22Rv1 (cell line): Measurements from ENCODE around the gene RGS3.

ENCODE experiments used
- ZFX ChIP-seq: fragments of 450-650 bp; IDR thresholded peaks from 2 replicates; pipeline ENCODE4 v1.6.1; 2017; ENCODE audit warnings: antibody characterized with exemption, borderline replicate concordance
- TF ChIP-seq, protein P1 (sequence below): fragments of 450-650 bp; IDR thresholded peaks from 2 replicates; pipeline ENCODE4 v1.5.1; 2017; ENCODE audit warnings: mild to moderate bottlenecking

DNA sequence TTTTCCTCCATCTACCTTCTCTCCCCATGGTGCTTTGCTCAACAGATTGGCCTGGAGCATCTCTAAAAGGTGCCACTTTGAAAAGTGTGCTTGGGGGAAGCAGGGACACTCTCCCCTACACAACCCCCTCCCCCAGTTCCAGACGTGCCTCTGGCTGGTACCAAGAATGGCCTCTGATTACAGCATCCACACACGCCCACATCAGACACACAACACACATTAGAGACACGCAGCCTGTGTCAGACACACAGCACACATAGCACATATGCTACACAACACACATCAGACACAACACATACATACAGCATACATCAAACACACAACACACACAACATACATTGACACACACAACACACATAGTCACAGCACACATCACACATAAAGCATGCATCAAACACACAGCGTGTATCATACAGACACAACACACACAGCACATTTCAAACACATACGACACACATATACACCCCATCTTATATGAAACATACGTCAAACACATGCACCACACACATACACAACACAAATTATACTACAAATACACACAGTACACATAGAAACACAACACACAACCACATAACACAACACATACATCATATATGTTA, 150.4 kb downstream of the RGS3 start:
- TF ChIP-seq, protein P1, sequence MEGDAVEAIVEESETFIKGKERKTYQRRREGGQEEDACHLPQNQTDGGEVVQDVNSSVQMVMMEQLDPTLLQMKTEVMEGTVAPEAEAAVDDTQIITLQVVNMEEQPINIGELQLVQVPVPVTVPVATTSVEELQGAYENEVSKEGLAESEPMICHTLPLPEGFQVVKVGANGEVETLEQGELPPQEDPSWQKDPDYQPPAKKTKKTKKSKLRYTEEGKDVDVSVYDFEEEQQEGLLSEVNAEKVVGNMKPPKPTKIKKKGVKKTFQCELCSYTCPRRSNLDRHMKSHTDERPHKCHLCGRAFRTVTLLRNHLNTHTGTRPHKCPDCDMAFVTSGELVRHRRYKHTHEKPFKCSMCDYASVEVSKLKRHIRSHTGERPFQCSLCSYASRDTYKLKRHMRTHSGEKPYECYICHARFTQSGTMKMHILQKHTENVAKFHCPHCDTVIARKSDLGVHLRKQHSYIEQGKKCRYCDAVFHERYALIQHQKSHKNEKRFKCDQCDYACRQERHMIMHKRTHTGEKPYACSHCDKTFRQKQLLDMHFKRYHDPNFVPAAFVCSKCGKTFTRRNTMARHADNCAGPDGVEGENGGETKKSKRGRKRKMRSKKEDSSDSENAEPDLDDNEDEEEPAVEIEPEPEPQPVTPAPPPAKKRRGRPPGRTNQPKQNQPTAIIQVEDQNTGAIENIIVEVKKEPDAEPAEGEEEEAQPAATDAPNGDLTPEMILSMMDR = no peak
- TF ChIP-seq ZFX = no peak
